NCI-H226 (cell line): ENCODE results near the gene SLC8A1.

Source experiments
- DNase-seq: peaks from one replicate; pipeline ENCODE4 v3.0.0-alpha.2; 2015

Gene SLC8A1

DNA sequence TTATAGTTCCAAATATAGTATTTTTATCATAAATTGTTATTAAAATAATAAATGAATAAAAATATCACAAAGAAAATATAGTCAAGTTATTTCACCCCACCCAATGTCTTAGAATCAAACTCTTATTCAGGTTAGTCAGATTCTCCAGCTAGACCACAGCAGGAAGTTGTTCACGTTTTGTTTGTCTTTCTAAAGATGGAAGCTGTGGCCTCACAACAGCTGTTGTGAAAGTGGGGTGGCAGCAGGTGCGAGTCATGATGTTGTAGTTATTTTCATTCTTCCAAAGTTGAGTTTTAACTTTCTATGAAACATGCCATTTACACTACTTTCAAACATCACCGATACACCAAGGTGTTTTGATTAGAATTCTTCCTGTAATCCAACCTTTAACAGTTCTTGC is 272.9 kb downstream of the SLC8A1 start:
- no peak for DNase-seq

DNA sequence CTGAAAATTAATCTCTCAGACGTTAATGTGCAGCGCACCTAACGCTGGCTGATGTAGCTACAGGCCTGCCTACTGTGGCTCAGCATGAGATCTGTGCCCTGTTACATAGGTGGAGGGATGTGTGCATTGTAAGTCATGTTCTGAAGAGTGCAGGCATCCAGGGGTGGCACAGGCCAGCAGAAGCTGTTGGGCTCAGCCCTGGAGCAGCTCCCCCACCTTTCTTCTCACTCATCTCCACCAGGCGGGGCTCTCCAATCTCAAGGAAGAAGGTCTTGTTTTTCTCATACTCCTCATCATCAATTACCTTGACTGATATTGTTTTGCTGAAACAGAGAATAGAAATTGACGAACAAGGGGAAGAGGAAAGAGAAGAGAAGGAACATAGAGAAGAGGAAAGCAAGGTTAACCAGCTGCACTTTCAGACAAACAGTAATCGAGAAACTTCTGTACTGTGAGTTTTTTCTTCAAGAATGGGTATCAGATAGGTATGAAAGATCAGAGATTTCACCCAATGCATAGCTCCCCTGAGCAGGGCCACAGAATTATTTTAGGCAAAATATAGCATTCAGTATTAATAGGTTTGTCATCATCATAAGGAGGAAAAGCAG is 273.6 kb downstream of the SLC8A1 start:
- DNase-seq, result no peak

DNA sequence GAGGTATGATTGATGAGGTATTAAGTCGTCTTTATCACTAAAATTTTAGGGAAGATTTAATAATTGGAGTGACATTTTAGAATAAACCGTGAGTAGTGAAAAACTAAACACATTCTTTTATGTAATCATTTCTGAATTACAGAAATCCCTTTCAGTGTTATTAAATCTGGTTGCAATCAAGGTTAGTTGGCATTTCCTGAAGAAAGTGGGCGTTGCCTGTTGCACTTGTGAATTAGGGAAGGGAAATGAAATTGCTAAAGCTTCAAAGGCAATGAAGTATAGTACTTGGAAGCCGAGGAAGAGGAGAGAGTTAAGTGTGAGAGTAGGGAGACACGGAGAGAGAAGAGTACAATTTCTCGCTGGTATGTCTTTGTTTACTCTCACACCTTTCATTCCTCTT is 274.5 kb downstream of the SLC8A1 start:
- DNase-seq, result no peak

DNA sequence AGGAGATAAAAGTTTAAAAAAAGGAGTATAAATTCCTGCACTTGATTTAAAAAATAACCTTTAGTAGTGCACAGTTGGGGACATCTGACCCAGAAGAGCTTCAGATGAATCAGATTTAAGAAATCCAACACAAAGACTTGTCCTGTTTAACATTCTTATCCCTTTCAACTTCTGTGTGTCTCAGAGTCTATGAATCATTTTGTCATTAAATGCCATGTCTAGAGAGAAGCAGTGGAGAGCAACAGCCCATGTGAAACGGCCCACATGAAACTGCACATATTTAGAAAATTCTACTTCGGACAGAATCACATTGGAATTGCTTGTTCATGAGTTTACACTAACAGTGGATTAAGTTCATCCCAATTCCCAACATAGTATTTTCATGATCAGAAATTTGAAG is 278.6 kb downstream of the SLC8A1 start:
- no peak for DNase-seq

DNA sequence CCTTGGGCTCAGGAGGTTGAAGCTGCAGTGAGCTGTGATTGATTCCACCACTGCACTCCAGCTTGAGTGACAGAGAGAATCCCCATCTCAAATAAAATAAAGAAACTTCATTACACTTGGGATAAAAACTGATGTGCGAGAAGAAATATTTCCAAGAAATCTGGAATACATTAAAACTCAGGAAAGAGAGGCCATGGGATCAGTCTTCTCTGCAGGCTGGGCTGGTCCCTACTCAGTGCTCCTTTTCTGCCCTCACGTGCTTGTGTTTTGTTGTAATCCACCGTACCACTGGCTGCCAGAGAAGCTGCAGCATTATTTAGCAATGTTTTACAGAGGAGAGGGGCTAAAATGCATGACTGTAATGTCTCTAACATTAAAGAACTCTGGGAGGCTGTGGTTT is 282.0 kb downstream of the SLC8A1 start:
- DNase-seq, result no peak

DNA sequence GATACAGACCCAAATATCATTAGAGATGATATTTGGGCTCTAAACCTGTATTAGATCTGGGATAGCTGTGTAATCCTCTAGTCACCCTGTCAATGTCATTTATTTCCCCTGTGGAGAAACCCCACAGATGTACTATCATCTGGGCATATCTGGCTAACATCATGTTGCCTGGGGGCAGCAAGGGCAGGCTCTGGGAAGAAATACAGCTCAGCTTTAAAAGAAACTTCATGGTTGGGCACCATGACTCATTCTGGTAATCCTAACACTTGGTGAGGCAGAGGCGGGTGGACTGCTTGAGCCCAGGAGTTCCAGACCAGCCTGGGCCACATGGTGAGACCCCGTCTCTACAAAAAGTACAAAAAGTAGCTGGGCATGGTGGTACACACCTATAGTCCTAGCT is 282.5 kb downstream of the SLC8A1 start:
- DNase-seq, result peak; percentile 20

DNA sequence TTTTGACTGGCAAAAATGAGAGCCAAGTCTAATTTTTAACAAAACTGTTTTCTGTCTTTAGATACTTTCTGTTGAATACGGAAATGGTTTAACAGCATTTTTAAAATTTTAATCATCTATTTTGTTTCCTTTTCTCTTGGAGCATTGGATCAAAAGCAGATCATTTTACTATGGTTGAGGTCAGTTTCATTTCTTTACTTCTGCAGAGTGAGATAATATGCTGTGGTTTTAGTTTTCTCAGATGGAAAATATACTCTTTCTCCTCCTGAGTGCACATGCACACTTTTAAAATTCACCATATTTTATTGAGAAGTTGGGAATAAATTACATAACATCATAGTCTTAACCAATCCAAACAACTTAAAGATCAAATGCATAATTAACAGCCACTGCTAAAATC is 283.3 kb downstream of the SLC8A1 start:
- no peak for DNase-seq

DNA sequence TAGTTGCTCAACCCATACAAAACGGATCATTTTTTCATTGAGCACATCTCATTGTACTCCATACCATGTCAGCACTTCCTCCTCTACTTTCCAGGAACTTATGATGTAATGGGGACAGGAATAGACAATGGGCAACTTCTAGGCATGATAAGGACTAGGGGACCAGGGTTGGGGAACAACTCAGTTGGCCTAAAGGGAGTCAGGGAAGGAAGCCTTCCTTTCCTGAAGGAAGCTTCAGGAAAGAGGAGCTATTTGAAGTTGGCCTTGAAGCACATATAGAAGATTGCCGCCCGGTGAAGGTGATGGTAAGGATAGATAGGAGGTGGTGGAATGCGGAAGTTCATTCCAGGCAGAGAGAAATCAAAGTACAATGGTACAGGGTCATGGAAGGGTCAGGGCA is 283.9 kb downstream of the SLC8A1 start:
- DNase-seq, result no peak

DNA sequence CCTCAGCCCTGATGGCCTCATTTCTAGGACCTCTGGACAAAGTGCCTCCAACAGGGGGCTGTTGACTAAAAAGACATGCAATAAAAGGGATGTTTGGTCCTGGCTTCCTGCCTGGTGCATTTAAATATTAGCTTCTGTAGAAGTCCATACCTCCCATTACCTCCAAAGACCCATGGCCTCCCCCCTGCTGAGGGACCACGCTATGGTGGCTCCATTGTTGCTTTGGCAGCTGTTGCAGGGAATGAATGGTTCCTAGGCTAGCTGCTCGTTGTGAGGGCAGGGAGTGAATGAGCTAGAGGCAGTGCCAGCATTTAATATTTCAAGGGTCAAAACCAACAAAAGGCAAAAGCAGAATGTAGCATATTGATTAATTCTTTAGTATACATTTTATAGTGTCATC is 285.9 kb downstream of the SLC8A1 start:
- DNase-seq, result no peak

DNA sequence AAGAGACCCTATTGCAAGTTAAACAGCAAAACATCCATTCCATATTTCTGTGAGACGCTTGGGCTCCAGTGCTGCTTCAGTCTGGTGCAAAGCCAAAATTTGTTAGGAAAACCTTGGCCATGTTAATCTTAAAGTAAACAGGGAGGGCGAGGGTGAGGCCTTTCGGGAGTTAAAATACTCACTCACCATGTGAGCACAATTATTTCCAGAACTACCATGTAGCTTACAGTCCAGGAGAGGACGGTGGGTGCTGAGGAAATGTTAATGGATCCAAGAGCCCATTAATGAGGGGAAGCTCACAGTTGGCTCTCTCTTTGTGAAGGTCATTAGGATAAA is 286.4 kb downstream of the SLC8A1 start:
- no peak for DNase-seq

DNA sequence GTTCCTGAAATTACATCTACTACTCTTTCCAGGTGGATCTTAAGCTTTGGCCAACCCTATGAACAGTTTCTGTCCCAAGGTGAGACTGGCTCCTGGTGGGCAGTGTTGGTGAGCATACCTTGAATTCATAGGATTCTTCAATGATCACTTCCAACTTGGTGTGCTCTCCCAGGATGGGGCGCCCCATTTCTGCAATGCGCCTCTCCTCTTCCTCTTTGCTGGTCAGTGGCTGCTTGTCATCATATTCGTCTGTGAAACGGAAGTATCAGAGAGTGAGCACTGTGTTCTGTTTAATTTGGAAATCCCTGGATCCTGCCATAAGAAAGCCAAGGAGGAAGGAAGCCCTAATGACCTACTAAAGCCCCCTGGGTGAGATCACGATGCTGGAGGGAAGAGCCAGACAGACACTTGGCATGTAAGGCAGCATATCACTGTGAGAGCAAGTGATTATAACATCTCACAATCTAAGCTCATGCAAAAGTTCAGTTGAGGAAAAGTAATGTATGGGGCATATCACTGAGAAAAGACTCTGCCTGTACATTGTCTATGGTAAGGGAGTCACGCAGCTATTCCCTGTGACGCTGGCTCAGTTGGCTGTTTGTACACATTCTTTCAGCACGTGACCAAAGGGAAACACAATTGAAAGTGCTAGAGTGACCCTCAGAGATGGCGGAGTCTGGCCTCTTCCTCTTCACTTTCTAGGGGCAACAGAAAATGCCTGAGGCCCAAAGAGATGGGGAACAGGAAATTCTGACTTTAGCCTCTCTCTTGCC is 287.0 kb downstream of the SLC8A1 start:
- no peak for DNase-seq

DNA sequence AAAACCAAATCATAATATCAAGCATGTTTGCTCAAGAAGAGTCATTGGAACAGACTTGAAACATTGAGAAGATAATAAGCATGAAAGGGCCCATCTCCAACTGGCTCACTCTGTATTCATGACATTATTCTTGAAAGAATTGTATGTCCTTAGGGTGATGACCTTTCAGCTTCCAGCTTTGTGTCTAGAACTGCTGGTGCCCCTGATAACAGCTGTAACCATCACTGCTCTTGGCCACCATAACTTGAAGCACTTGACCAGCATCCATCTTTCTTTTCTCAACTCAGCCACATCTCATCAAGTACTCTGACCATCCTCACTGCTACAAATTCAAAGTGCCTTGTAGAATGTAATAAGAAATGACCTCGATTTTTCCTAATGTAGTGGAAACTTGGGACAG is 289.9 kb downstream of the SLC8A1 start:
- no peak for DNase-seq

DNA sequence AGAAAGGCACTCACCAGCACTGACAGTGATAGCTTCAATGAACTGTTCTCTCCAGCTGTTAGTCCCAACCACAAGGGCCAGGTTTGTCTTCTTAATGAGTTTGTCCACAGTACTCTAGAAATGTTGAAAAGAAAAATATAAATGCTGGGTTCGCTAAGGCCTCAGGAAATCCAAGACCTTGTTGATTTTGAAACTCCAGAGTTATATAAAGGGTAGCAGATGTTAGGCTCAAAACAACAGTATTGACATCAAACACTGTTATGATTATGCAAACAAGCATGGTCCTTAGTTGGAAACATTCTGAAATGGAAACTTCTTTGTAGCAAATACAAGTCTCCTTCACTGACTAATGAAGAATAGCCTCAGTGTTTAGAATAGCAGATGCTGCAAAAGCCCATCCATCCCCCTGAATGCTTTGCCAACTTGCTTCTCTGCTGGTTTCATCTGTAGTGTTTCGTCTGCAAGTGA is 291.1 kb downstream of the SLC8A1 start:
- DNase-seq, result no peak

DNA sequence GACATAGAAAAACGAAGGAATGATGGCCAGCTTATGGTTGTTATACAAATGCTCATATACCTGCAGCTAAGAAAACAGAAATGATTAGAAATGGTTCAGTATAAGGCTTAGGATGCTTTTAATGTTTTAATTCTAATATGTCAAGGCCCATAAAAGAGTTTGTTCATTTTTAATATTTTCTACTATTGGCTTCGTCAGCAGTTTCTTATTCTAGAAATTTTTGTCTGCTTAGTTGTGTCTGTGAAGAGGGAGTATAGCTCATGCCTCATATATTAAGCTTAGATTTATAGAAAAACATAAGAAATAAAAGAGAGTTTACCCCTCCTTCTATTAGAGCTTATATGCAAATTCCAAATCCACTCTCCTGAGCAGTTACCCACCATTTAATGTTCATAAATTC is 292.6 kb downstream of the SLC8A1 start:
- no peak for DNase-seq

DNA sequence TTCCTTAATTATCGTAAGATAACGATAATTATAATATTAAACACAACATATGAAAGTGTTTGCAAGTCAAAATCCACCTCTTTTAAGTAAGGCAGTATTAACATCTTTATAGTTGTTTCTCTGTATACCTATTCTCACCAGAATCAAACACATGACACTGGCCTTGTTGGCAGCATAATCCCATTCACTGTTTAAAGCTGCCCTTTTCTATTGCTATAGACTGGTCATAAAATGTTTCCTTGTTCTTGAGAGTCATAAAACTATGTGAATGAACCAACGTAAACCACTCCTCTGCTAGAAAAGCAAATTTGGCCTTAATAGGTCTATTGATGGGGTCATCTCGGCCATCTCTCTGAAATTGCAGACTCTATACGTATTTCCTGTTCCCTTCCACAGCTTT is 293.1 kb downstream of the SLC8A1 start:
- no peak for DNase-seq

DNA sequence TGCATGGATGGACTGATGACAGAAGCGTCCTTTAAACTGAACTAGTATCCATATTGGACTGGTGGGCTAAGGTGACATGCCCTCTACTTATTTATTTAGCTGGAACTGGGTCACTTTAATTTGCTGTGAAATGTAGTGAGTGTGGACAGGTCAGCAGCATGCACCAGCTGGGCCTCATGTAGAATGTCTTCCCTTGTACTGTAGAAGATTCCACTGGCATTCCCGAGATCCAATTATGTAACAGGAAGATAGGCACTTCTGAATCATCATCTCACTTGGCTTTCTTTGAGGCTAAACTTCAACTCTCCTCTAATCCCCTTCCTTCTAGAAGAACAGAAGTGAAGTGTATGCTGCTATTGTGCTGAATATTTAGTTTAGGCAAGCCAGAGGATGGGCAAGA is 296.2 kb downstream of the SLC8A1 start:
- DNase-seq, result peak; percentile 46

DNA sequence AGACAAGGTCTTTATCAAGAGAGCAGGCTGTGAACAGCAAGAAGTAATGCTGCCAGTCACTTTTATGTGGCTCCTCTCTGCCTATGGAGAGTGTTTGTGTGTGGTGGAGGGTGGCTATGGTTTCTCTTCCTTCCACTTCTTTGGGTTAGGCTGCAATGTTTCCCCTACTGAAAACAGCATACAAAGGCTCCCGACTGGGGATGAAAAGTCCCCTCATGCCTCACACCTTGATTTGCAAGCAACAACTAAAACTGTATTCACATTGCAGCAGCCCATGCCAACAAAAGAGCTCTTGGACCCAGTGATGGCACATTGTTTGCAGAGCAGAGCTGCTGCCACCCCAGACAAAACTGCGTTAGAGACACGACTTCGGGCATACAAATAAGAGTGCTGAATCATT is 301.6 kb downstream of the SLC8A1 start:
- no peak for DNase-seq

DNA sequence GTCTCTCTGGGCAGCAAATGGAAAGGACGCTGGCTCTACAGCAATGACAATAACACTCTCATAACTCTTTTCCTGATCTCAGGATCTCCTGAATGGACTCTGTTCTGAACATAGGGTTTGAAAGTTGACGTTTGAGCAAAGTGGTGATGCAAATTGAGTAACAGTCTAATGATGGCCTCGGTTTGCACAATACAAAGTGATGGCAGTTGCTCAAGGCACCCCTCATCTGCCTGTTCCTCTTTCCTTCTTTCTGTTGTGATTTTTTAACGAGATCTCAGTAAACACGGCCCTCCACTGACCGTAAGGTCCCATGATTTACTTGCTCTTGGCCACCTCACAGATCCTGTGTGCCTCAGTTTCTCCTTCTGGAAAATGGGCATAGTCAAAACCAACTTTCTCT is 303.6 kb downstream of the SLC8A1 start:
- no peak for DNase-seq

DNA sequence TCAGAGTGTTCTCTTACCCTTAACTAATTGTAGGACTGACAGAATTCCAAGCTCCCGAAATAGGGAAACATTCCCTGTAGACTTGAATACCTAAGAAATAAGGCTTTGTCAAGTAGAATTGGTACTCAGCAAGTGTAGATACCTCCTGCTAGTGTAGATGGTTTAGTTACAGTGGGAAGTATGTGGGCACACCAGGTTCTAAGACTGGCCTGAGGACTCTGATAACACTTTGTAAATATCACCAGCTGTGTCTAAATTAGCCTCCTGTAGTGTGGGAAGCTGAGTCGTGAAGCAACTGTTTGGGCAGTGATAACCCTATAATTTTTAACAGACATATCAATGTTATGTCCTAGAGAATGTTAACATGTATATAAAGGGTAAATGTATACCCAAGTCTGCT is 304.5 kb downstream of the SLC8A1 start:
- DNase-seq, result no peak

DNA sequence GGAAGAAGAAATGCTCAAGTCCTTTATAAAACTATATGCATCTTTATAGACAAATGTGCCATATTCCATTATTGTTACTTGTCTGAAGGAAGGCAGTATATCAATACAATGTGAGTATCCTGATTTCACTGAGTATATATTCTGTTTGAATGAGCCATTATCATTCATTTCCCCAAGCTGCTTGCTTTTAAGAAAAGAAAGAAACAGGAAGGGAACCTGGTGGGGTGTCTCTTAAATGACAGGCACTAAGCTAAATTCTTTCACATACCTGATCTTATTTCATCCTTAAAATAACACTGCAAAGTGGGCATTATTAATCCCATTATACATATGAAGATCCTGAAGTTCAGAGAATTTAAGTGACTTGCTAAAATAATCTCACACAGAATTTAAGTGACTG is 307.9 kb downstream of the SLC8A1 start:
- DNase-seq, result no peak

DNA sequence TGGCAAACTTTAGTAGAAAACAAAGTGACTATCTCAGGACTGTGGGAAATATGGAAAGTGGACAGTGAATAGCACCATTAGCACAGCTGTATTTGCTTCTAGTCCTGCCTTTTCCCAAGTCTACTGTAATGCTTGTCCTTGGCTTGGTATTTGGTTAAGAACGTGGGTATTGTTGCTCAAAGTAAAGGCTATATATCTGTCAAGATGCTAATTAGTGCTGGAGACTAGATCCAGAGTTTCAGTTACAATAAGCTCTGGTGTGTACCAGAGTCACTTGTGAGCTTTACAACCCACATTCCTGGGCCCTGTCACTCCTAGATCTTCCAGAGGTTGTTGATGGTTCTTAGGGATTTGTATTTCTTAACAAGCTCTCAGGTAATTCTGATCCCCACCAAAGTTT is 313.6 kb downstream of the SLC8A1 start:
- no peak for DNase-seq

DNA sequence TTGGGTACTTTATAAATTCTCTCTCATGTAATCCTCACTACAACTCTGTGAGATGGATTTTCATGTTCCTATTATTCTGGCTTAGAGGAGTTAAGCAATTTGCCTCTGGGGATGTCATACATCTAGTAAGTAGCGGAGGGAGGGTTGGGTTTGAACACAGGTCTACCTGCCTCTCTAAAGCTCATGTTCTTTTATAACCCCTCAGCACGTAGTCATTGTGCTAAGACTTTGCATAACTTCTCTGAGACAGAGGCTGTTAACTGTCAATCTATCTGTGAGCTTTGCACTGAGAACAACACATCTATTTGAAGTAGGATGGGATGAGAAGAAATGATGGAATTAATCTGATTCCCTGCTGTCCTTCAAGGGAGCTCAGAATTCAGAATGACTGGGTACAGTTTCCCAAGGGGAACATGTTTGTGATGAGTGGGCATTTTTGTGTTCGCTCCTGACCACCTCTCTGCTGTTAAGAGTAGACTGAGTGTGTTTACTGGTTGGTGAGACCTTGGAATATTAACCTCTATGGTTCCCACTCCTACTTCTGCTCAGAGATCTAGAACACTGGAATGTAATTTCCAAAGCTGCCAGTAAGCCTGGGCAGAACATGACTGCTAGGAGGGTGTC is 320.7 kb downstream of the SLC8A1 start:
- DNase-seq, result no peak

DNA sequence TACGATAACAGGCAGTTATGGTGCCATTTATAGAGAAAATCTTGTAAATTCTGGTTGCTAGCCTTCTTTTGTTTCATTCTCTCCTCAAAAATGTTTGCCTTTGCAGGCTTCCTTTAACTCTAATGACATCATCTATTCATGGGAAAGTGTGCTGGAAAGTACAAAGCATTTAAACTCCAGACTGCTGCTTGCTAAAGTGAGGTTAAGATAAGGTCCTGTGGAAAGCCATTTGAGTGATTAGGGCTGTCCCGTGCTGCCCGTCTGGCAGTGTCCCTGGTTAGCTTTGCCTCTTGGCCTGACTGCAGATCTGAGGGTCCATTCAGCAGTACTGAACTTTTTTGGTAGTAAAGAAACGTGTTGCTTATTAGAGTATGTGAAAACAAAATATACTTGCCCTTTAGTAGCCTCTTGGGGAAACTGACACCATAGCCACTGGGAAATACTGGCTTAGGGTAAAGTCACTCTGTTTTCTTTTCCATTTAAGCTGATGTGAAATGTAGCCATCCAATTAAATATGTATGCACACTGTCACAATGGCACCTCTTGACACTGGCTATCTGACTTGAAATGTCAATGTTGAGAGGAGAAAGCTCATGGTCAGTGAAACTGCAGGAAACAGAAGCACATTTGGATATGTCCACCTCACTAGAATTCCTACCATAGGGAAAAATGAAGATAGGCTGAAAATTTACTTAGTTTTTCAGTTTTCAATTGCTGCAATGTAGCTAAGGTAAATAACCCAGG is 321.5 kb downstream of the SLC8A1 start:
- no peak for DNase-seq

DNA sequence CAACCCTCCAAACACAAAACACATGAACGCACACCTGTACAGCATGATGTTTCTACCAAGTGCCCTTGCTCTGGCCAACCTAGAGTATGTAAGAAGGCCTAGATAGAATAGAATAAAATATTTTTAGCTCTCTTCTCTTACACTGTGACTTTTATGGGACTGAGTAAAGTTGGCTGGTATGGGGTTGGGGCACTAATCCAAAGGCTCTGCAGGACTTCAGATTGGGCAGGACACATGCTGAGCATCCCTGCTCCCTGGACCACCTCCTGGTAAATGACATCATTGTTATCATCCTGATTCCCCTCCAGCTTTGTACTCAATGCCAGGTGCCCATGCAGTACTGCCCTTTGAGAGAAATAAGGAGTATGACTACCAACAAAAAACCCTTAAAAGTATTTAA is 322.2 kb downstream of the SLC8A1 start:
- no peak for DNase-seq
